HT1080 (cell line): Measurements from ENCODE around the gene KTN1. TPM values are rescaled to one million over a fixed set of nuclear protein-coding genes. Genes with fewer than 3 reads are reported as not detected.
A peak's percentile ranks its signal among the peaks of the same experiment; 100 is the strongest.

Experiments used
- DNase-seq: peaks from one replicate; pipeline ENCODE4 v3.0.0-alpha.2; 2015; ENCODE audit warnings: low read depth
- total RNA-seq: library from RNA; depleted of rRNA; stranded (reverse); fragments of >200 nt; shearing (Covaris generic); gene quantifications from 2 replicates; pipeline ENCODE4 v1.2.3, GENCODE V29; 2014

KTN1 gene
- total RNA-seq, 1 experiment from 2014 or later = 105 TPM

DNA sequence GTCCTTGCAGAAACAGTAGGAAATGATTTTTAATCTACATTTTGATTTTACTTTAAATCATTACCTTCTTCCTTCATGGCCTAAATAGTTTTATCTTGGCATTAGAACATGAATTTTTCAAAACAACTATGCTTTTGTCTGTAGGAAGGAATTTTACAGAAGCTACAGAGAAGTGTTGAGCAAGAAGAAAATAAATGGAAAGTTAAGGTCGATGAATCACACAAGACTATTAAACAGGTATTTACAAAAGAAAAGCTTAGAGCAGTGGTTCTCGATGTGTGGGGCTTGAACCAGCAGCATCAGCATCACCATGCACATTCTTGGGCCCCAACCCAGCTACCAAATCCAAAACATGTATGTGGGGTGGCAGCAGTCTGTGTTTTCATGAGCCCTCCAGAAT, 91.6 kb downstream of the KTN1 start:
- no peak for DNase-seq

DNA sequence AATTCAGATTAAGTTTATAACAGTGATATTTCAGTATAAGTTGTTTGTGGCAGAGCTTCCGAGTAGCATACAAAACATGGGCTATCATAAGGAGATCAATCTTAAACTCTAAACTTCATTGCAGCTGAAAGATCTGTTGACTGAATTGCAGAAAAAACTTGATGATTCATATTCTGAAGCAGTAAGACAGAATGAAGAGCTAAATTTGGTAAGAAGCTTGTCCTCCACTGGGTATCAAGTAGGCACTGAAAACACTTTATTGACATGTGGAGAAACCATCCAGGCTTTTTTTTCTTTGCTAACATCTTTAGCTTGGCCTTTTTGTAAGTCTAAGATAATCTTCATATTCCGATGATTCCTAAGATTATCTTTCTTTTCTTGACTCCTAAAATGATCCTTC, 93.0 kb downstream of the KTN1 start:
- DNase-seq = no peak

DNA sequence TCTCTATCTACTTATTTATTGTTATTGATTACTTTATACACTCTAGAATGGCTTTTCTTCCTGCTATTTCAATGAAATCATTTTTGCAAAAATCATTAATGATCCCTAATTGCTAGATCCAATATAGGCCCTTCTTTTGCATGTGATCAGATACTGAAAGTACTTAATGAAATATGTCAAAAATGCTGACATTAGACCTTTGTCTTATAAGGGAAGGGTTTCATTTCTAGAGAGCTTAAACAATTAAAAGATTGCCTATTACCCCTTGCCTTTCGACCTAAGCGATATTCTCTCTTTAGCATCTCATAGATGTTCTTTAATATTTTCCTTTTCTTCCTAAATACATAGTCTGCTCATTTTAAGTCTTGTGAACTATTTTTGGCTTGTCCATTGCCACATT, 101.1 kb downstream of the KTN1 start:
- DNase-seq = no peak

DNA sequence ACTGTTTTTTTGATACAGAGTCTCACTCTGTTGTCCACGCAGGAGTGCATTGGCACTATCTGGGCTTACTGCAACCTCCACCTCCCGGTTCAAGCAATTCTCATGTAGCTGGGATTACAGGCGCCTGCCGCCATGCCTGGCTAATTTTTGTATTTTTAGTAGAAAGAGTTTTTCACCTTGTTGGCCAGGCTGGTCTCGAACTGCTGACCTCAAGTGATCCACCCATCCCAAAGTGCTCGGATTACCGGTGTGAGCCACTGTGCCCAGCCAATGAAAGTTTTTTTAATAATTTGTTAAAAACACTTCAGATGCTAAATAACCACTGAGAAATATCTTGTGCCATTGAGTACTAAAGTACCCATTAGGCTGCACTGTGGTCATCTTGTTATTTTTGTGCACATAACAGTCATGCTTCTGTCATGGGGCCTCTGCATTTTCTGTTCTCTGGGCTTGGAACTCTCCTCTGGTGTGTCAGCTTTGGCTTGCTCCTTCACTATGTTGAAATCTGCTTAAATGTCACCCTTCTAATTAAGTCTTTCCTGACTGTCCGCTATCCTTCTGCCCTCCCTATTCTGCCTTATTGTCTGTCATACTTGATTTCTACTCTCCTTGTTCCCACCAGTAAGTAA, 105.1 kb downstream of the KTN1 start:
- DNase-seq = no peak

DNA sequence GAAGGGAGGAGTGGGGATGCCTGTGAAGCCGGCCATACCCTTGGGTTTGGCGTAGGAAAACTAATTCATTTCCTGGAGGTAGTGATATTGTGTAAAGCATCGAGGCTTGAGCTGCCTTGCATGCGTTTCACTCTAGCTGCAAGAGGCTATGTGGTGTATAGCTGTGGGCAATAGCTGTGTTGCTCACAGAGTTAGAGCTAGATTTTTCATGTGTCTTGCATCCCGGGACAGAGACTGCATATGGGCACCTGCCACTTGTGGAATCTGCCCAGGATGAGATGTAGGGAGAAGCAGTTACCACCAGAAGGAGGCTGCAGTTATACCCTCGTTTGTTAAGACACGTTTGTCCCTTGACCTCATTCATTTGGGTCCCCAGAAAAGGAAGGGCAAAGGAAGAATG, 106.7 kb downstream of the KTN1 start:
- no peak for DNase-seq

DNA sequence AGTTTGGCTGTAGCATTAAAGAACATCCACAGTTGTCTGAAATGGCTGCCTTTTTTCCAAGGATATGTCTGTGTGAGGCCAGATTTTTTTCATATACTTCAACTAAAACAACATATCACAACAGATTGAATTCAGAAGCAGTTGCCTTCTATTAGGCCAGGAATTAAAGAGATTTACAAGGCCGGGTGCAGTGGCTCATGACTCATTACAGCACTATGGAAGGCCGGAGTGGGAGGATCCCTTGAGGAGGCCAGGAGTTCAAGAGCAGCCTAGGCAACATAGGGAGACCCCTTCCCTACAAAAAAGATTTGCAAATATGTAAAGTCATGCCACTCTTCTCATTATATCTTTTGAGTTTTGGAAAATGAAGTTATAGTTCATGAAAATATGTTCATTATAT, 108.6 kb downstream of the KTN1 start:
- peak; percentile 45 for DNase-seq

DNA sequence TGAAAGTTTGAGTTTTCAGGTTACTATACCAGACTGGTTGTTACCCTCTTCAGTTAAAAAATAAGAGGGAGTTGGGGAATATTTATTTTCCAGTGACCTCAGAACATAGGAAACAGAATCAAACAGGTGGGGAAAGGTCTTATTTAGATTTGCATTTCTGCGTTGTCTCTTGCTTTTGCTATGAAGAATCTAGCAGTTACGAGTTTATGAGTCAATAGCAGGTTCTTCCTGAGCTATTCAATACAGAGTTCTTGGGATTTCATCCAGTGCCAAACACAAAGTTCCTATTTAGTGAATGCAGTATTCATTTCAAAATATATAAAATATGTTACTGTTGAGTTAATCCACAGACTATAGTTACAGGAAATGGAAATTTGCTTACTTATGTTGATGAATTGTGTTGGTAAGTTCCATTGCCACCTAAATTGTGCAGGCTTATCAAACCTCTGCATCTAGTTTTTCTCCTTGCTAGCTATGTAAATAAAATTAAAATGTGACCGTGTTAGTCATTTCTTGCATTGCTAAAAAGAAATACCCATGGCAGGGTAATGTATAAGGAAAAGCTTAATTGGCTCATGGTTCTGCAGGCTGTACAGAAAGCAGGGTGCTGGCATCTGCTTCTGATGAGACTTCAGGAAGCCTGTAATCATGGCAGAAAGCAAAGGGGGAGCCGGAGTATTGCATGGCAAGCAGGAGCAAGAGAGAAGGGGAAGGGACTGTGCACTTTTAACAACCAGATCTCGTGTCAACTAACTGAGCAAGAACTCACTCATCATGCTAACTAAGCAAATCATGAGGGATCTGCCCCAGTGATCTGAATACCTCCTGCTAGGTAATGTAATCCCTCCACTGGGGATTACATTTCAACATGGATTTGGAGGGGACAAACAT, 110.2 kb downstream of the KTN1 start:
- DNase-seq = no peak

DNA sequence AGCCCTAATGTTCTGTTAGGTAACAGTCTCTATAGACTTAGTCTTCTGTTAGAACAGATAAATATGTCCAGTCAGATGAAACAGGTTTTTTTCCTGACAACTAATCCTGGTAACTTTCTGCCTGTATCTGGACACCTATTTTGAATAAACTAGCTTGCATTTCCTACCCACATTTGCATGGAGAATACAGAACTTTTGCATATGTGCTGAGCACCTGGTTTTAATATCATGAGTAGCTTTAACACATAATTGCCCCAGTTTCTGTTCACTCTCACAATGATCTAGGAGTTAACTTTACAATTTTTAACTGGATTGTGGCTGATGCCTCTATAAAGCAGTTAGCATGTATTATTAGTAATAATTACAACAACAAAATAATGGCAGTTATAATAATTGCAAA, 111.7 kb downstream of the KTN1 start:
- no peak for DNase-seq

DNA sequence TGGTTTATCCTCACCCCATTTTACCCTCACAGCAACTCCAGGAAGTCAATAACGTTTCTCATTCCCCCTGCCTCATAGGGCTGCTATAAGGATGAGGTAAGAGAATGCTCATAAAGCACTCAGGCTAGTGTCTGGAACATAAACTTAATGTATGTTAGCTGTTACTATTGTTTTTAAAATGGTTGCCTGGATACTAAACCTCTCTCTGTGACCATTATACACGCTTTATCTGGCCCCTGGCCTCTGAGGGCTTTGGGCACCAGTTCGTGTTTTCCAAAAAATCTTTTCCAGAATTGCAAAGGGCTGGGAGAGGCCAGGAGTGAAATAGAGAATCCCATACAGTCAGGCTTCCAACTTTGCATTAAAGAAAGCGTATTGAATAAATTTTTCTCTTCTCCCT, 113.9 kb downstream of the KTN1 start:
- DNase-seq = no peak

DNA sequence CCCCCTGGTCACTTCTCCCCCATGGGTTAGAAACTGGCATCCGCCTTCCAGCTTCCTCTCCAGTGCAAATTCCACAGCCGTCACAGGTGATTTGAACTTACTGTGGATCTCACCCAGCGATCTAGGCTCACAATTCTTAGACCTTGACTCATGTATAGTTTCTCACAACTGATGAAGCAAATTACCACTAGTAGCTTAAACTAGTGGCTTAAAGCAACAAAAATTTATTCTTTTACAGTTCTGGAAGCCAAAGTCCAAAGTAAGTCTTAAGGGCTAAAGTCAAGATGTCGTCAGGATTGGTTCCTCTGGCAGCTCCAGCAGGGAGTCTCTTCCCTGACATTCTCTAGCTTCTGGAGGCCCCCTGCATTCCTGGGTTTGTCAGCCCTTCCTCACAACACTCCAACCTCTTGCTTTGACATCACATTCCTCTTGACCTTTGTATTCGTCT, 117.4 kb downstream of the KTN1 start:
- DNase-seq = no peak

DNA sequence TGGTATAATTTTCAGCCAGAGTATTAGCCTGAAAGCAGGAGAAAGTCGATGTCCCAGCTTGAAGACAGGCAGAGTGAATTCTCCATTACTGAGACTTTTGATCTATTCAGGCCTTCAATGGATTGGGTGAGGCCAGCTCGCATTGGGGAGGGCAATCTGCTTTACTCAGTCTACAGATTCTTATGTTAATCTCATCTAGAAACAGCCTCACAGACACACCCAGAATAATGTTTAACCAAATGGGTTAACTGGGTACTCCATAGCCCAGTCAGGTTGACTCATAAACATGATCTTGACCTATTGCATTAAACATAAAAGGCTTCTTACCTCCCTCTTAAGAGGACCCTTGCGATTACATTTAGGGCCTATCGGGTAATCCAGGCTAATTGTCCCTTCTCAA, 118.0 kb downstream of the KTN1 start:
- DNase-seq = no peak

DNA sequence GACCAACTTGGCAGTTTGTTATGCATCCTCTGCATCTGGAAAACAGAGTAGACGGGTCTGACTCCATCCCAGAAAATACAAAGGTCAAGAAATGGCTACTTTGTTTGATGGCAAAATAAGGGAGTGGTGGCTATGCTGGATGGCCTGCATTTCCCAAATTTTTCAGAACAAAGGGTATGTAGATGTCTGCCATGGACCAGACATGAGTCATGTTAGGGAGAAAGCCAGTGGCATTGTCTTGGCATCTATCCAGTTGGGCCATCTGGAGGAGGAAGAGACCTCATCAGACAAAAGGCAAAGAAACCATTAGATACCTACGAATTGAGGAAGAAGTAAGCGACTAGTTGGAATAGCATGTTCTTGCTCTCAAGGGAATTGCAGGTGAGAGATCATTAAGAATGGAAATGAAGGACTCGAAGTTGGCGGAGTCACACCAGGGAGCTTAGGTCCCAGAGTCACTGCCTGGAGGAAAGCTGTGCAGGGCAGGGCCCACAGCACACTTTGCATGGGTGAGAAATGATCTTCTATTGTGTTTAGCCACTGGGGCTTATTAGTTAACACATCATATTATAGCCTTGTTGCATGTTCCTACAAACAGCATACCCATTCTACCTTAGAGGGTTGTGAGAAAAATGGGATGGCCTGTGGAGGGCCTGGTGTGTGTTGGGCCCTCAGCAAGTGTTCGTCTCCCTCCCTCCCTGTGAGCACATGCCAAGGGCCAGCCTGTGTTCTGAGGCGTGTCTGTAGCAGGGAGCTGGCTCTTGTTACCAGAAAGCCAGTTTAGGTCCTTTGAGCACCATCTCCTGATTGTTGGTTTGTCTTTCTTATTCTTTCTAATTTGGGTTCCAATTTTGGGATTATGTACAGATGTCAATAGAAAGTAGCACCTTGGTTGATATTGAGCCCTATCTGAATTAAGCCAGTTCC, 119.4 kb downstream of the KTN1 start:
- peak; percentile 80 for DNase-seq

DNA sequence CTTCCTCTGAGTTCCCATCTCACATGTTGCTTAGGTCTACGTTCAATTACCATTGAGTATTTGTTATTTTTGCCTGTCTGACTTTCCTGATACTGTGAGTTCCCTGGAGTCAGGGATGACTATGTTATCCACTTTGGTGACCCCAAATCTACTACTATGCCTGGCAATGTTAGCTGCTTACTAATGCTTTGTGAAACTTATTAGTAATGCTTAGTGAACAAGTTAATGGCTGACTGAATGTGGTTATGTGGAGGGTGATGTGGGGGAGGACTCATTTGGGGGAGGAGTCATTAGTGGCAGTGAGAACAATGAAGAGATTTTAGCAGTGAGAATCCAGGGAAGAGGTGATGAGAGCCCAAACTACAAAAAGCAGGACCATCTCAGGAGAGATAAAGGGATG, 121.6 kb downstream of the KTN1 start:
- DNase-seq = peak; percentile 28

DNA sequence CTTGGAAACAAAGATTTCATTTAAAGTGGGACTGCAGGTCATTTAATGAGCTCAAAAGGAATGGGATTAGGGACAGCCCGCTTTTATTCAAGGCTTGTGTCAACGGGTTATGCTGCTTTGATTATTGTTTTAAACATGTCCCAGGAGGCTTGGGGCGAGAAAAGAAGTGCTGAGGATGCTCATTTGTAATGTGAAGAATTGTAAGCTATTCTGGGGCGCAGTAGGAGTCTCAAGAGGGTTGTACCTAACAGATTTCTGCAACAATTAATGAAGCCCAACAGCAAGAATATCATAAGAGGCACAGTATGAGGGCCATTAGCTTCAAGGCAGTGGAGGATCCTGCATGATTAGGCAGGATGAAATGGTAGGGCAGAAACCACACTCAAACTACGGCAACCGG, 122.5 kb downstream of the KTN1 start:
- DNase-seq = no peak

DNA sequence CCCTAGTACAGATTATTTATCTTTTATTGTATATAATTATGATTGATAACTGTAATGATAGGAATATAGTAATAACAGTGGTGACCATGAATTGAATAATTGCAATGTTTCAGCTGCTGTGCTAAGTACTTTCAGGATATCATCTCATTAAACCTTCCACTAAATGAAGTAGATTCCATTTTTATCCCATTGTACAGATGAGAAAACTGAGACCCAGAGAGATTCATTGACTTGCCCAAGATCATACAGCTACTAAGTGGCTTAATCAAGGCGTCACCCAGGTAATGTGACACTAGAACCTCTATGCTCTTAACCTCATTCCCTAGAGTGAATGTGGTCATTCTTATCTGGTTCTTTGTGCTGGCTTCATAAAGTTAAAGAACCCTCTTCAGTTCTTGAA, 124.6 kb downstream of the KTN1 start:
- DNase-seq = no peak

DNA sequence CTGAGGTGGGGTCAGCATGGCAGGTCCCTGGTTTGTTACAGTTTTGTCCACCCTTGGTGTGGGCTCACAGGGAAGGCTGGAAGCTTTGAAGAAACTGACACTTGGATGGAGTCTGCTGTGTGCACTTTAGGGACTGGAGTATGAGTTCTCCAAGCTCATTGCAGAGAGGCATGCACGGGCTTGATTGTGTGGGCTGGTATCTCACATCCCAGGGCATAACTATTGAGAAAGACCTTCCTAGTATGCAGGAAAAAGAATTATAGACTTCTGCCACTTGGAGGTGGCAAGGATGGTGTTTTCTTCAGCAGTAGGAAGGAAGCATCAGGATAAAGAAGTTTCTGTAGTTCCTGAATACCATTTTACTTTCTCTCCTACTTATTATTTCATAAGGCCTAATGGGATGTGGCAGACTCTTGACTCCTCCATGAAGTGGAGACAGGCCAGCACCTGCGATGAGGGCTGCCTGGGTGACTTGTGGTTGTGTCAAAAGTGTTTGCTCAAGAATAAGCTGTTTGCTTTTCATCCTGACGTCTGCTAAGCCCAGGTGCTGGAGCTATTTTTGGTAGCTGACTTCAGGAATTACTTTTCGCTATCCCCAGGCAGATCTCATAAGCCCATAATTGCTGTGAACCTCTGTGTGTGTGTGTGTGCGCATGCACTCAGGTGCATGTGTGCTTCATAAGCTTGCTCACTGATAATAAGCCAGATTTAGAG, 125.8 kb downstream of the KTN1 start:
- DNase-seq = no peak

DNA sequence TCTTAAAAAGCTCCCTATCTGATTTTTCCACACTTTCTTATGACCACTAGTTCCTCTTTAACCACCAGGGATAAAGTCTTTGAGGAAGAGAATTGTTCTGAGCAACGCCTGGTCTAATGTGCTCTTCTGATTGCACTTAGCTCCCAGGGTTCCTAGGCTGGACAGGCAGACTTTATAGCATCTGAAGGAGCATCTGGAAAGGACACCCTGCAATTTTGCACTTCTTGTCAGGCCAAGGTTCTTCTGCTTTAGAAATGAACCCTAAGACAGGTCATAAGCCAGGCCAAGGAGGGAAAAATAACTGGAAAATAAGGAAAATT, 126.3 kb downstream of the KTN1 start:
- no peak for DNase-seq

DNA sequence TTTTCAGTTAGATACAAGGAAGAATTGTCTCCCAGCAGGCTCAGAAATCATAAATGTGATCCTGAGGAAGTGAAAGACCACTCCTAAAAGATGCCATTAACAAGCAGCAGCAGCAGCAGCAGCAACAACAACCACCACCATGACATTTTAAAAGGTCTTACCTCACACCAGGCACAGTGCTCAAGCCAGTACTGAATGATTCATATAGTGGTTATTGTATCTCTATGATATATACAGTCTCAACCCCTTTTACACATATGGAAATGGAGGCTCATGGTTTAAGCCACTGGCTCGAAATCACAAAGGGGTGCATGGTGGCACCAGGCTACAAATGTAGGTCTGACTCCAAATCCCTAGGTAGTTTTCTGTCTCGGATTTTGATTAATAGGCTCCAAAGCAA, 126.9 kb downstream of the KTN1 start:
- DNase-seq = no peak

DNA sequence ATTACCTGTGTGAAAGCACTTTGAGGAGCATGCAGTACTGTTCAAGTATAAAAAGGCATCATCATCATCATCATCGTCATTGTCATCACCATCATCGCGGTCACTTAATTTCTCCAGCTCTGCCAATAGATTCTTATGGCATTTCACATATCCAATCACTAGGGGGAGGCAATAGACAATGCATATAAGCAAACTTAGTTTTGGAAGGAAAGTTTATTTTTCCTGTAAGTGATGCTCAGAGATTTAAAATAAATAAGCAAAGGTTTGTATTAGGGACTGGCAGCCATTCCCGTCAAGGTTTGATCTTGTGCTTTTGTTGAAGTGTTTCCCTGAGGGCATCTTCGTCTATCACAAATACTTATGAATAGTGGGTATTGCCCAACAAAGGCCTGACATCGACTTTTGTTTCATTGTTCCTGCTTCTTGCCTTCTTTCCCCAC, 127.4 kb downstream of the KTN1 start:
- peak; percentile 44 for DNase-seq

DNA sequence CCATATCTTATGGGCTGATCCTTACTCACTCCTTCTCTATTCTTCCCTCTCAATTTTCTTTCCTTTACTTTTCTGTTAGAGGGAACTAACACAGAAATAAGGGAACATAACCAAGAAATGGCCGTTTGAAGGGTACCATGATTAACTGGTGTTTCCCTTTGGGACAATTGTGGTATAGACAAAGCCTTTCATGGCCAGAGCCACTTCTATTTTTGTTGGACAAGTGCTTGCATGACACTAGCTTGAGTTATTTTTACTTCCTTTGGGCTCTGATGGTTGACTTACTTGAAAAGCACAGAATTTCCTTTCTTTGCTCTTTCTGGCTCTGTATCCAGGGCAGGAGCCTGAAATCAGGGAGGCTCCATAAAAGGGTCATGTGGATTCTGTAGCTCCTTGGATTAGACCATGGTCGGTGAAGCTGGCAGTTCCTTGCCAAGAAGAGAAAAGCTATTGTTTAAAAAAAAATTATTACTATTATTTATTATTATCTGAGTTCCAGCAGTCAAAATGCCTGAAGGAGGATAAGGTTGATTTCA, 130.6 kb downstream of the KTN1 start:
- DNase-seq = no peak

DNA sequence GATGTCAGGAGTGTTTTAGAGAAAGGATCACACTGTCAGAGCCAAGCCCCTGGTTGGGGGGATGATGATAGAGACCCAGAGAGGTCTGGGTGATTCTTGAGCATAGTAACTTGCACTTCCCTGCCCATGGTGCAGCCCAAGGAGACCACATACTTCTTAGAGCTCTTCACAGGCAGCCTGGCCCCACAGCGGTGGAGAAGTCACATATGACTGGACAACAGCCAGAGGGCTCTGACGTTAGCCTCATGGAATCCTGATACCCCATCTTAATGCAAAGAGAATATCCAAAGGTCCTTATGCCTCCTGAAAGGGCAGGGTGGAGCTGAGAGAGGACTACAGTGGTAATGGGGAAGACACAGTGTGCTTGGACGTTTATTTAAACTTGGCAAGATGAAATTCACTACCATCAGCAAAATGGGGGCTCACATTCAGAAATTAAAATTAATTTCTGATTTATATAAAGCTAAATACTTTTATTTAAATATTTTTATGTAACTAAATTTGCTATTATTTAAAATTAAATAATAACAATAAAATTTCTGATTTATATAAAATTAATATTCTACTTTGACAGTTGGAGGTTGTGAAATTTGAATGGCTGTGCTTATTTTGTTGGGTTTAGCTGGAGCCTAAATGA, 131.3 kb downstream of the KTN1 start:
- peak; percentile 64 for DNase-seq
